NCI-H460 (cell line): ENCODE data around the gene LIMCH1. TPM values are rescaled to one million over a fixed set of nuclear protein-coding genes. Genes with fewer than 3 reads are reported as not detected.
"Not testable (repeated sequence)": the region's sequence is repeated elsewhere in the genome, so short reads cannot be mapped to it uniquely, and the experiment has no call there.

Experiments used
- DNase-seq: peaks from one replicate; pipeline ENCODE4 v3.0.0-alpha.2; 2016; ENCODE audit warnings: low read depth; ENCODE audit errors: extremely low read depth
- polyA plus RNA-seq: library from polyadenylated mRNA; depleted of rRNA; stranded (reverse); fragments of >200 nt; gene quantifications from 2 replicates; pipeline ENCODE4 v1.2.3, GENCODE V29; 2014; cell fraction: nucleus; rRNA removed
- total RNA-seq: library from RNA; depleted of rRNA; stranded (reverse); fragments of >200 nt; shearing (Covaris generic); gene quantifications from 2 replicates; pipeline ENCODE4 v1.2.3, GENCODE V29; 2014; rRNA removed

The LIMCH1 gene
- 295 and 308 TPM in 2 replicates for total RNA-seq
- polyA plus RNA-seq: 271 and 379 TPM in 2 replicates

- DNase-seq: peak; percentile 75
These were observed at the start of gene LIMCH1 for GRCh38 chr4:41538017-41538733. LIMCH1 (plus strand) TSS chr4:41538157; CDS start chr4:41605996, 67,839 bp downstream.

GRCh38 chr4:41491081-41491576 lies 46.8 kb upstream of the LIMCH1 start:
- not testable (repeated sequence) for DNase-seq

GRCh38 chr4:41496977-41497376 lies 41.0 kb upstream of the LIMCH1 start:
- DNase-seq: no peak

- no peak for DNase-seq
These were observed 39.8 kb upstream of the LIMCH1 start for GRCh38 chr4:41498177-41498576.

GRCh38 chr4:41504167-41504818 lies 33.7 kb upstream of the LIMCH1 start:
- no peak for DNase-seq

GRCh38 chr4:41505161-41505661 lies 32.7 kb upstream of the LIMCH1 start:
- peak; percentile 81 for DNase-seq

GRCh38 chr4:41506130-41506529 lies 31.8 kb upstream of the LIMCH1 start:
- DNase-seq: peak; percentile 90

- peak; percentile 88 for DNase-seq
These were observed 30.5 kb upstream of the LIMCH1 start for GRCh38 chr4:41507291-41507947.

- DNase-seq: no peak
These were observed 28.5 kb upstream of the LIMCH1 start for GRCh38 chr4:41509451-41509866.

- no peak for DNase-seq
These were observed 27.8 kb upstream of the LIMCH1 start for GRCh38 chr4:41510179-41510578.

- no peak for DNase-seq
These were observed 25.8 kb upstream of the LIMCH1 start for GRCh38 chr4:41512136-41512535.

- no peak for DNase-seq
These were observed 25.4 kb upstream of the LIMCH1 start for GRCh38 chr4:41512596-41512995.

- no peak for DNase-seq
These were observed 23.8 kb upstream of the LIMCH1 start for GRCh38 chr4:41514169-41514568.

GRCh38 chr4:41514766-41515481 lies 23.0 kb upstream of the LIMCH1 start:
- DNase-seq: no peak

- DNase-seq: no peak
These were observed 20.8 kb upstream of the LIMCH1 start for GRCh38 chr4:41517121-41517520.

GRCh38 chr4:41517747-41518146 lies 20.2 kb upstream of the LIMCH1 start:
- no peak for DNase-seq

- no peak for DNase-seq
These were observed 13.5 kb upstream of the LIMCH1 start for GRCh38 chr4:41524425-41524824.

GRCh38 chr4:41525129-41525528 lies 12.8 kb upstream of the LIMCH1 start:
- DNase-seq: peak; percentile 93

GRCh38 chr4:41526628-41527027 lies 11.3 kb upstream of the LIMCH1 start:
- DNase-seq: no peak

- DNase-seq: no peak
These were observed 9.3 kb upstream of the LIMCH1 start for GRCh38 chr4:41528512-41529205.
